Mucosa of gallbladder (tissue), 1 donor: Measurements from ENCODE around the gene TMF1. TPM values are rescaled to one million over a fixed set of nuclear protein-coding genes. Genes with fewer than 3 reads are reported as not detected.

Experiments
- DNase-seq: peaks from one replicate; pipeline ENCODE4 v3.0.0-alpha.2; 2020; ENCODE audit warnings: low spot score
- total RNA-seq: library from RNA; stranded (reverse); gene quantifications from one replicate; pipeline ENCODE4 v1.2.1, GENCODE V29; 2021
- donor health status: DM: no; HTN: no; CAD: no.

Gene TMF1
- total RNA-seq, 1 donor from 2014 or later: 38.4 TPM

- no peak for DNase-seq
Measured at GRCh38 chr3:69081583-69082262, 29.6 kb upstream of the TMF1 start.

DNA sequence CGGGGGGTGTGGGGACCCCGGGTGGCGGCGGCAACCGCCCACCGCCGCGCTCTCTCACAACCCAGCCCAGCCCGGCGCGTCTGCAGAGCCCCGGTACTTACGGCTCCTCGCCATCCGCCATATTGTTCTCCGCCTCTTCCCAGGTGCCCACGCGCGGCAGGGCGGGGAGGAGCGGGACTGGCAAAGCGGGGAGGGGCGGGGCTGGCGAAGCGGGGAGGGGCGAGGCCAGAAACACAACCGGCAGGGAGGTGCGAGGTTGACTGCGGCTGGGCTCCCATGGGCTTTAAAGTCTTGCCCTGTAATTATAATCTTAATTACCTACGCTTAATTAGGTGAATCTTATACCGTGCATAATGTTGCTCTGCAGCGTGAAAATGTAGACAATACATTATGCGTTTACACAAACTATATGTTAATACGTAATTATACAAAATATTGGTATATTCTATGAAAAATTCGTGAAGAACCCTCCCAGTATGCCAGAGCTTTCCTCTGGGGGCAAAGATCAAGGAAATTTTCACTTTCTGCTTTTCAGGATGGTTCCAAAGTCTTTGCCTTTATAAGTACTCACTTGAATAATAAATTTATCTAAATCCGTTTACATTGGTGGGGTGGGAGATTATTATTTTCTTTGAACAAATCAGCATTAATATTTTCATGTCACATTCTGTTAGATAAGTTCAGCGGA is 28.2 kb upstream of the TMF1 start, which contains the start of gene UBA3:
TSS of gene UBA3 (minus strand) at position 133 of the 688 bp plus-strand sequence. CDS start at position 121, 12 bp downstream.
- DNase-seq: peak; percentile 91

GRCh38 chr3:69079269-69080159 is 27.4 kb upstream of the TMF1 start:
- no peak for DNase-seq

DNA sequence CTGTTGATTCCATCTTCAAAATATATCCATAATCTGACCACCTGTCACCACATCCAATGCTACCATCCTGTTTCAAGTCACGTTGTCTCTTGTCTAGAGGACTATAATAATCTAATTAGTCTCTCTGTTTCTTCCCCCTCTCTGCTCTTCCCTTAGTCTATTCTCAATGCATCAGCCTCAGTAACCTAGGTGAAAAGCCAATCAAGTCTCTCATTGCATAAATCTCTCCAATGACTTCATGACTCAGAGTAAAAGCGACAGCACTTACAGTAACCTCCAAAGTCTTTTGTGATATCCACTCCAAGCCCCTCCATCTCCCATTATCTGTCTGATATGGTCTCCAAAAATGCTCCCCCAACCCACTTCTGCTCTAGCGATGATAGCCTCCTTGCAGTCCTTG is 20.8 kb upstream of the TMF1 start:
- DNase-seq: no peak

GRCh38 chr3:69066121-69066520 is 14.0 kb upstream of the TMF1 start:
- no peak for DNase-seq

DNA sequence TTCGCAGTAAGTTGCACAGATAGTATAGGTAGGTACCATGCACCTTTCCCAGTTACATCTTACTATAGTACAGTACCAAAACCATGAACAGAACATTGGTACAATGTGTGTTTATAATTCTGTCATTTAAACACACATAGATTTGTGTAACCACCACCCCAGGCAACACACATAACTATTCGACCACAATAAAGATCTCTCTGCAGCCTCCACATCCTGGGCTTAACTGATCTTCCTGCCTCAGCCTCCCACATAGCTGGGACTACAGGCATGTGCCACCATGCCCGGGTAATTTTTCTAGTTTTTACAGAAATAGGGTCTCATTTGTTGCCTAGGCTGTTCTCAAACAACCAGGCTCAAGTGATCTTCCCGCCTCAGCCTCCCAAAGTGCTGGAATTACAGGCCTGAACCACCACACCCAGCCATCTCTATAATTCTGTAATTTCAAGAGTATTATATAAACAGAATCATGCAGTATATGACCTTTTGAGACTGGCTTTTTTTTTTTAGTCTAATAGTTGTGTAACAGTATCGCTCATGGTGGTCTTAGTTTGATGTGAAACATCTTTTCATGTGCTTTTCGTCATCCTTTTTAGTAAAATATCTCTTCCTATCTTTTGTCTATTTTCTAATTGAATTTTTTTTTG is 13.3 kb upstream of the TMF1 start:
- no peak for DNase-seq

DNA sequence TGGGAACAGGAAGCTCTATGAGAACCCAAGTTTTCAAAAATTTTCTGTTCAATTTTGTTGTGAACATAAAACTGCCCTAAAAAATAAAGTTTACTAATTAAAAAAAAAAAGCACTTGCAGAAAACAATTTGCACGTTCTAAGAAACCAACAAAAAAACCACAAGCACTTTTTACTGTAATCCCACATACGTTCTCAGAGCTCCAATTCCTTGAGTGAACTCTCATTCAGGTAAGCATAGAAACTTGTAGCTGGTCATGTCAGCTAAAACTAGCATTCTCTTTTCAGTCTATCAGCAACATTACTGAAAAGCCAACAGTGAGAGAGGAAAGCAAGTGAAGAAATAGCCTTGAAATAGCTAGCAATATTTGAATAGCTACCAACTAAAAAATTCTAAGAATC is 11.5 kb upstream of the TMF1 start:
- no peak for DNase-seq

GRCh38 chr3:69059688-69060087 is 7.6 kb upstream of the TMF1 start:
- no peak for DNase-seq

- DNase-seq: no peak
Measured at GRCh38 chr3:69058947-69059224, 6.8 kb upstream of the TMF1 start.

DNA sequence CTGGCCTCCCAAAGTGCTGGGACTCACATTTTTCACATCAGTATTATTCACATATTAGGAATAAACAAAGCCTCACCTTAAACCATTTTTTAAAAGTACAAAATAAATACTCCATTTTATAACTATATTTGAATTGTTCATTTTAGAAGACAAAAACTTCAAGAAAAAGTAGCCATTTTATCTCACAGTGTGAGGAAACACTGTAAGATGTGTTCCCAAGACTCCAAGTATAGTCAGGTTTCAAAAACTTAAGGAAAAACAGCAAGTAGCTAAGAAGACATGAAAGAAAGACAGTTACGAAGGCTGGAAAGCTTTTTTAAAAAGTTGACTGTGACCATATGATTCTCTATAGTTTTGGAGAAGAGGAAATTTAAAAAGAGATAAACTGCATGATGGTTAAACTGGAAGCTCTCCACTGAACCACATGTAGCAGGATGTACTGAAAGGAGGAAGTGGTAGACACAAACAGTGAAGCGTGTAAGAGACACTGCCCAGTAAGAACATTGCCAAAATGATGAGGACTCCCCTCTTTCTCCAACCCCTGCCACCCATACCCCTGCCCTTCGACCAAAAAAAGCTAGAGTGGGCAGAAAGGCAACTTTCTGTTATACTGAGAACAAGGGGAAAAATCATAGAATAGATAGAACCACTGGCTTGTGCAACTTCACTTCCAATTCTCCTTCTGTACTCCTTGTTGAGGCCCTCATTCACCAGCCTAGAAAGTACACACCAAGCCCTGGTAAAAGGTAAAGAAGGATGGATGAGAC is 6.2 kb upstream of the TMF1 start:
- no peak for DNase-seq

GRCh38 chr3:69052472-69052898 is 352 bp upstream of the TMF1 start:
- DNase-seq: no peak

- no peak for DNase-seq
Measured at GRCh38 chr3:69048990-69049389, 3.1 kb downstream of the TMF1 start.

GRCh38 chr3:69044608-69045007 is 7.5 kb downstream of the TMF1 start:
- no peak for DNase-seq

- DNase-seq: no peak
Measured at GRCh38 chr3:69033470-69033869, 18.7 kb downstream of the TMF1 start.

DNA sequence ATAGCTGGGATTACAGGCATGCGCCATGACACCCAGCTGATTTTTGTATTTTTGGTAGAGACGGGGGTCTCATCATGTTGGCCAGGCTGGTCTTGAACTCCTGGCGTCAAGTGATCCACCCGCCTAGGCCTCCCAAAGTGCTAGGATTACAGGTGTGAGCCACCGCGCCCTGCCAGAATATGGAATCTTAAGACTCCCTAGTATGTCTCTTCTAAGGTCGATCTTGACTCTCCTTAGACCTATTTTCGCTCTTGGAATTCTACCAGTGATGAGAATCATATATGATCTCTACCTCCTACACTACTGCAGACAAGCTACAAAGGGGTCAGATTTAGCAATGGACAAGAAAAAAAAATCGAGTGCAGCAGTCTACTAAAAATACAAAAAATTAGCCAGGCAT is 19.4 kb downstream of the TMF1 start:
- no peak for DNase-seq

GRCh38 chr3:69032142-69032541 is 20.0 kb downstream of the TMF1 start:
- no peak for DNase-seq

- no peak for DNase-seq
Measured at GRCh38 chr3:69031635-69032034, 20.5 kb downstream of the TMF1 start.

- DNase-seq: no peak
Measured at GRCh38 chr3:69020857-69021256, 31.3 kb downstream of the TMF1 start.

GRCh38 chr3:69020424-69020823 is 31.7 kb downstream of the TMF1 start:
- DNase-seq: no peak

GRCh38 chr3:69016901-69017300 is 35.2 kb downstream of the TMF1 start:
- no peak for DNase-seq

- no peak for DNase-seq
Measured at GRCh38 chr3:69016102-69016501, 36.0 kb downstream of the TMF1 start.
